Effector memory CD4-positive, alpha-beta T cell (primary cell): ENCODE data around the gene FLYWCH1.

Experiments
- DNase-seq, 3 donors: peaks; one replicate each; pipeline ENCODE4 v3.0.0-alpha.2; 2020
- H3K27ac ChIP-seq: 2 replicates; pipeline ENCODE4 v1.7.0; 2013; ENCODE audit warnings: mild to moderate bottlenecking, low read length, moderate library complexity; ENCODE audit not compliant: insufficient read depth, poor library complexity, severe bottlenecking
- H3K27me3 ChIP-seq: replicated peaks from 2 replicates; pipeline ENCODE4 v1.7.0; 2013; ENCODE audit warnings: mild to moderate bottlenecking, low read length; ENCODE audit not compliant: insufficient read depth, control insufficient read depth, poor library complexity, severe bottlenecking
- H3K36me3 ChIP-seq: 2 replicates; pipeline ENCODE4 v1.7.0; 2013; ENCODE audit warnings: mild to moderate bottlenecking, low read length, moderate library complexity; ENCODE audit not compliant: control insufficient read depth, insufficient read depth
- H3K4me1 ChIP-seq: 2 replicates; pipeline ENCODE4 v1.7.0; 2013; ENCODE audit warnings: low read length, mild to moderate bottlenecking; ENCODE audit not compliant: control insufficient read depth, insufficient read depth, poor library complexity, severe bottlenecking
- H3K4me3 ChIP-seq: 2 replicates; pipeline ENCODE4 v1.7.0; 2013; ENCODE audit warnings: low read length, low read depth, mild to moderate bottlenecking; ENCODE audit not compliant: insufficient read depth, poor library complexity, severe bottlenecking
- H3K9me3 ChIP-seq: 2 replicates; pipeline ENCODE4 v1.7.0; 2013; ENCODE audit warnings: mild to moderate bottlenecking, low read length, moderate library complexity; ENCODE audit not compliant: control insufficient read depth

FLYWCH1 gene

GRCh38 chr16:2969545-2970521, 58.1 kb downstream of the FLYWCH1 start:
- Histone ChIP-seq H3K27me3 (peaks cover 38% of the 10 kb centered on the region), H3K4me1 (peaks cover 39% of the 10 kb centered on the region), H3K9me3 (no peaks in the 10 kb centered on the region), H3K4me3 (peak overlapping the region; percentile 54), H3K36me3 (no peaks in the 10 kb centered on the region), H3K27ac (peak overlapping the region; percentile 3)
- peak; percentile 25 to 51 (median 46) for DNase-seq

- Histone ChIP-seq H3K36me3 (no peaks in the 10 kb centered on the region), H3K4me1 (peaks cover 32% of the 10 kb centered on the region), H3K27me3 (peaks cover 33% of the 10 kb centered on the region), H3K4me3 (no peak overlapping the region), H3K27ac (no peak overlapping the region), H3K9me3 (no peaks in the 10 kb centered on the region)
- no peak for DNase-seq
Measured at GRCh38 chr16:2970563-2970962, 58.8 kb downstream of the FLYWCH1 start.

GRCh38 chr16:2971134-2971984, 59.6 kb downstream of the FLYWCH1 start:
- Histone ChIP-seq H3K9me3 (no peaks in the 10 kb centered on the region), H3K4me1 (peaks cover 25% of the 10 kb centered on the region), H3K36me3 (no peaks in the 10 kb centered on the region), H3K27me3 (peaks cover 25% of the 10 kb centered on the region), H3K4me3 (no peak overlapping the region), H3K27ac (no peak overlapping the region)
- no peak for DNase-seq

GRCh38 chr16:2971985-2972784, 60.5 kb downstream of the FLYWCH1 start:
- H3K27me3 ChIP-seq, result peaks cover 16% of the 10 kb centered on the region
- no peak overlapping the region for H3K27ac ChIP-seq
- H3K4me3 ChIP-seq, result no peak overlapping the region
- H3K36me3 ChIP-seq, result no peaks in the 10 kb centered on the region
- no peak for DNase-seq
- no peaks in the 10 kb centered on the region for H3K9me3 ChIP-seq
- H3K4me1 ChIP-seq, result peaks cover 19% of the 10 kb centered on the region

DNA sequence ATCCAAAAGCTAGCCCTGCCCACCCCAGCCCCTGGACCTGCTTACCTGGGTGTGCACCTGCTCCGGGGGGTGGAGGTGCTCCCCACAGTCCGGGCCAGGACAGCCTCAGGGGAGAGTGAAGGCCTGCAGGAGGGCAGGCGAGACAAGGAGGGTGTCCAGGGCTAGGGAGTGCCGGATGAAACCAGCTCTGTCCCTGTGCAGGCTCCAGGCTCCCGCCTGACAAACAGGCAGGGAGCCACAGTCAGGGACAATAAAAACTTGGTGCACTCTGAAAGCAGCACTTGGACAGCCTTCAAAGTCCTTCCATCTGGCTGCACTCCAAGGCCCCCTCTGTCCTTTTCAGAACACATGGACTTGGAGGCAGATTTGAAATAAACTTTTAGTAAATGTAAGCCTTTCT, 61.4 kb downstream of the FLYWCH1 start:
- Histone ChIP-seq H3K27ac (no peak overlapping the region), H3K27me3 (peaks cover 7% of the 10 kb centered on the region), H3K4me3 (no peak overlapping the region), H3K36me3 (no peaks in the 10 kb centered on the region), H3K9me3 (no peaks in the 10 kb centered on the region), H3K4me1 (peaks cover 10% of the 10 kb centered on the region)
- DNase-seq, result no peak

DNA sequence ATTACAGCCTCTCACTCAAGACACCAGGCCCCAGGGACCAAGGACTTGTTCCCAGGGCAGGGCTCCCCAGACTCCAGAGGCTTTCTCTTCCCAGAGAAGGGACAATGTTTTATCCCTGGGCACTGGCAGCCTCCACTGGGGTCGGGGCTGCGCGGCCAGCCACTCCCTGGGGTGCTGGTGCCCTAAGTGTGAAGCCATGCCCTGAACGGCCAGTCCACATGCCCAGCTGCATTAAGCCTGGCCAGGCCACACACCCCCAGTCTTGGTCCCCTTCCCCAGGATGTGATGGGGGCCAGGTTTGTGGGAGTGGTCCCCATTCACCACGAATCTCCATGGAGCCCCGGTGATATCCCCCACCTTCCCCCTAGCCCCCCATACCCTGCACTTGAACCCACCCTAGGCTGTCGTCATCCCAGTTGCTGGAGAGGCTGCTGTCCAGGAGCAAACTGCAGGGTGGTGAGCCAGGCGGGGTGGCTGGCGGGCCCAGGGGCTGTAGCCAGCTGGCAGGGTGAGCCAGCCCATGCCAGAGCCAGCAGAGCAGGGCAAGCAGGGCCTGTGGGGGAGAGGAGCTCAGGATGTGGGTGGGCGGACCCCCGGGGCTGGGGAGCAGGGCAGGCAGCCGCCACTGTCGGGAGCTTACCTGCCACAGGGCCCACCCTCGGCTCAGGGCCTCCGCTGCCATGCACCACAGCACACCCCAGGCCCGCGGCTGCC, 62.0 kb downstream of the FLYWCH1 start:
- H3K4me3 ChIP-seq, result no peak overlapping the region
- DNase-seq, result no peak
- H3K27me3 ChIP-seq, result peaks cover under 1% of the 10 kb centered on the region
- H3K36me3 ChIP-seq, result no peaks in the 10 kb centered on the region
- no peaks in the 10 kb centered on the region for H3K9me3 ChIP-seq
- H3K4me1 ChIP-seq, result peaks cover 4% of the 10 kb centered on the region
- H3K27ac ChIP-seq, result no peak overlapping the region

GRCh38 chr16:2974319-2975056, 62.8 kb downstream of the FLYWCH1 start:
- no peaks in the 10 kb centered on the region for H3K36me3 ChIP-seq
- no peak for DNase-seq
- H3K4me3 ChIP-seq, result no peak overlapping the region
- no peak overlapping the region for H3K27ac ChIP-seq
- H3K4me1 ChIP-seq, result peaks cover 1% of the 10 kb centered on the region
- no peaks in the 10 kb centered on the region for H3K9me3 ChIP-seq
- no peaks in the 10 kb centered on the region for H3K27me3 ChIP-seq

DNA sequence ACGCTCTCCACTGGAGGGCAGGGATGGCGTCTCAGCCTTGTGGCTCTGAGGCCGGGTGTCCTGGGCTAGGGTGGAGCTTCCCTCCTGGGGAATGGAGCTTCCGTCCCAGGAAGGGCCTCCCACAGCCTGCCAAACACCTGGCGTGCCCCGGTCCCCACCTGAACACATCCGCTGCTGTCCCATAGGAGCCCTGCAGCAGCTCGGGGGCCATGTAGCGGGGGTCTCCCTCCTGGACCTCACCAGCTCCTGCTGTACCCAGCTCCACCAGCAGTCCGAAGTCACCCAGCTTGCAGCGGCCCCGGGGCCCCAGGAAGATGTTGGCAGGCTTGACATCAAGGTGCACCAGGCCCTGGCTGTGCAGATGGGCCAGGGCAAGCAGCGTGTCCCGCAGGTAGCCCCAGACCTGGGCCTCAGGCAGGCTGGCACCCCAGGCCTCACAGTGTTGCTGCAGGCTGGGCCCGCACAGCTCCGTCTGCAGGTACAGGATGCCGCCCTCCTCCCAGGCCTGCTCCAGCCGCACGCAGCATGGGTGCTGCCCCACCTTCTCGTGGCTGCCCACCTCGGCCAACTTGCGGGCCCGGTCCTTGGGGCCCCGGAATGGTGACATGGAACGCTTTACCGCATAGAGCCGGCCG, 63.5 kb downstream of the FLYWCH1 start:
- DNase-seq, result no peak
- Histone ChIP-seq H3K4me3 (no peak overlapping the region), H3K27ac (no peak overlapping the region), H3K27me3 (no peaks in the 10 kb centered on the region), H3K4me1 (peaks cover 7% of the 10 kb centered on the region), H3K36me3 (no peaks in the 10 kb centered on the region), H3K9me3 (no peaks in the 10 kb centered on the region)
